ENCODE results near the gene IGFBP5.

IGFBP5 gene

DNA sequence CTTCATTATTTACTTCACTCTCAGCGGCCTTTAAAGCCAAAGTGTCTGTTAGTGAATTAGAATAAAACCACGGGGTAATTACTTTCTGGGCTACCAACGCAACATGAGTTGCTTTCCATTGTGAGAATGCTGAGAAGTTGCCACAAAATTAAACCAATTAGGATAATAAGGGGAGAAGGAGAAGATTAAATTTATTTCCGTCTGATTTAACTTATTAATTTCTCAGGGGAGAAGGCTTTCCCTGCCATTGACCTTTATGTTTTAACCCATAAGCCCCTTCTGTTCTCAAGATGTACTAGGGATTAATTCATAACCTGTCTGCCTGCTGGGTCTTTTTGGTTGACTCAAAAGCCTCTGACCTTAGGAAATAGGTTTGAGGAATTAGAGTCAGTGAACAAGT, 42.3 kb upstream of the IGFBP5 start:
- DNase-seq (ENCODE audit: extremely low spot score): no peak
- CTCF ChIA-PET: no interaction called here
- TF ChIP-seq, protein P1, sequence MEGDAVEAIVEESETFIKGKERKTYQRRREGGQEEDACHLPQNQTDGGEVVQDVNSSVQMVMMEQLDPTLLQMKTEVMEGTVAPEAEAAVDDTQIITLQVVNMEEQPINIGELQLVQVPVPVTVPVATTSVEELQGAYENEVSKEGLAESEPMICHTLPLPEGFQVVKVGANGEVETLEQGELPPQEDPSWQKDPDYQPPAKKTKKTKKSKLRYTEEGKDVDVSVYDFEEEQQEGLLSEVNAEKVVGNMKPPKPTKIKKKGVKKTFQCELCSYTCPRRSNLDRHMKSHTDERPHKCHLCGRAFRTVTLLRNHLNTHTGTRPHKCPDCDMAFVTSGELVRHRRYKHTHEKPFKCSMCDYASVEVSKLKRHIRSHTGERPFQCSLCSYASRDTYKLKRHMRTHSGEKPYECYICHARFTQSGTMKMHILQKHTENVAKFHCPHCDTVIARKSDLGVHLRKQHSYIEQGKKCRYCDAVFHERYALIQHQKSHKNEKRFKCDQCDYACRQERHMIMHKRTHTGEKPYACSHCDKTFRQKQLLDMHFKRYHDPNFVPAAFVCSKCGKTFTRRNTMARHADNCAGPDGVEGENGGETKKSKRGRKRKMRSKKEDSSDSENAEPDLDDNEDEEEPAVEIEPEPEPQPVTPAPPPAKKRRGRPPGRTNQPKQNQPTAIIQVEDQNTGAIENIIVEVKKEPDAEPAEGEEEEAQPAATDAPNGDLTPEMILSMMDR (IDR thresholded peaks at IDR 0.05; ENCODE audit: control extremely low read depth, extremely low read depth, low read depth, missing control alignments): no peak
- POLR2A ChIA-PET: no interaction called here

DNA sequence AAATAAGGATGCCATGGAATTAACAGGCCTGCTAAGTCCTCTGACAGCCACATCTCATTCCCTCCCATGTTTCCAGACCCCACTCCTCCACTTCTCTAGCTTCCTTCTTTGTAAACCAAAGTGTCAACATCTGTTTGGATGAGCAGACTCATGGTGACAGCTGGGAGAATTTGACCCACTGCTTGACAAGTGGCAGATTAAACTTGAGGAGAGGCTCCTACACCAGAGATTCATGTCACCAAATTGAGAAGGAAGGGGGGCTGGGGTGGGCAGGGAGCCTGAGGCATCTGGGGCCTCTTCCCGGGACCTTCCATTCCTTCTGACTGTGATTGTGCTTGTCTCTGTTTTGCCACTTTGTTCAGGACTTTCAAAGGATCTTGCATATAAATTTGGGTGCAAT, 41.0 kb upstream of the IGFBP5 start:
- TF ChIP-seq, protein P1 (IDR thresholded peaks at IDR 0.05; ENCODE audit: control extremely low read depth, extremely low read depth, low read depth, missing control alignments): no peak
- ChIA-PET POLR2A (no interaction called here), CTCF (no interaction called here)
- no peak for DNase-seq (ENCODE audit: extremely low spot score)

DNA sequence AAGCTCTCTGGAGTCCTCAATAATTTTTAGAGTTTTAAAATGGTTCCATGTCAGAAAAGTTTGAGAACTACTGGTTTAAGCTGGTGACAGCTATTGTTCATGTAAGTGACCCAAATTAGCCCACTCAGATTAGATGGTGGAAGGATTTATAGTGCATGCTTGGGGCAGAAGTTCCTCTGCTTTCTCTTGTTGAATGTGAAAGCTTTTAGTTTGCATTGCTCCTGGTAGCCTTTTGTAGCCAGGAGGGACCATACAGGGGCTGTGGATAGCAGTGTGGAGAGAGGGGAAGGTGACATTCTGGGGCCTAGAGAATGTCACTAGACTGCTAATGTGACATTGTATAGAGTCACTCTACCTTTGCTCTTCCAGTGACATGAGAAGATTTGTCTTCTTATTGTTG, 40.3 kb upstream of the IGFBP5 start:
- no peak for DNase-seq (ENCODE audit: extremely low spot score)
- TF ChIP-seq, protein P1 (IDR thresholded peaks at IDR 0.05; ENCODE audit: control extremely low read depth, extremely low read depth, low read depth, missing control alignments): no peak
- ChIA-PET POLR2A (no interaction called here), CTCF (no interaction called here)

DNA sequence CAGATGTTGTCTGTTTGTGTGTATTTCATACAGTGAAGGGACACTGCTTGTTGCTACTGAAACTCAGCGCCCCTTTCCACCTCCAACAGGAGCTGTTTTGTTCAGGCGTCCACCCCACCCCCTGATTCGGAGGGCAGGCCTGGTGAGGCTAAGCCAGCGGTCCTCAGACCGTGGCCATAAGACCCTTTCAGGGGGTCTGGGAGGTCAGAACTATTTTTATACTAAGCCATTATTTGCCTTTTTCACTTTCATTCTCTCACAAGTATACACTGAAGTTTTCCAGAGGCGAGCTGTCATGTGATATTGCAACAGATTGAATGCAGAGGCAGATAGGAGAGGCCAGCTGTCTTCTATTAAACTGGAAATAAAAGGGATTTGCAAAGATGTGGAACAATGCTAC, 39.7 kb upstream of the IGFBP5 start:
- TF ChIP-seq, protein P1 (IDR thresholded peaks at IDR 0.05; ENCODE audit: control extremely low read depth, extremely low read depth, low read depth, missing control alignments): no peak
- CTCF ChIA-PET: no interaction called here
- POLR2A ChIA-PET: no interaction called here
- no peak for DNase-seq (ENCODE audit: extremely low spot score)

DNA sequence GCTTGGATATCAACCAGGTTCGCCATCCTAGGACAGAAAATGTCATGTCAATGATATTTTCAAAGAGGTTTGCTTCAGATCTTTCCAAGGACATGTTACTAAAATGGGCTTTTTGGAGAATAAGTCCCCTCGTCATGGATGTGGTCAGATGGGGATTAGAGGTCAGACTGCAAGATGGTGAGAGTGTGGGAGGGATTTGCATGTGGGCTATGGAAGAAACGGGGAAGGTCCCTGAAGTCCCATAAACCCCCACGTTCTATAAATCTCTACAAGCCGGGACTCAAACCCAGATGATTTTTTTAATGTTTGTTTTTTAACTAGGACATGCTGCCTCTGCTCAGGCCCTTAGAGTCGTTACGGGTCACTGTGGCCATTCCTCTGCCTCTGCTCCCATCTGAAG, 37.7 kb upstream of the IGFBP5 start:
- TF ChIP-seq, protein P1 (IDR thresholded peaks at IDR 0.05; ENCODE audit: control extremely low read depth, extremely low read depth, low read depth, missing control alignments): no peak
- no peak for DNase-seq (ENCODE audit: extremely low spot score)
- POLR2A ChIA-PET: no interaction called here
- CTCF ChIA-PET: no interaction called here

DNA sequence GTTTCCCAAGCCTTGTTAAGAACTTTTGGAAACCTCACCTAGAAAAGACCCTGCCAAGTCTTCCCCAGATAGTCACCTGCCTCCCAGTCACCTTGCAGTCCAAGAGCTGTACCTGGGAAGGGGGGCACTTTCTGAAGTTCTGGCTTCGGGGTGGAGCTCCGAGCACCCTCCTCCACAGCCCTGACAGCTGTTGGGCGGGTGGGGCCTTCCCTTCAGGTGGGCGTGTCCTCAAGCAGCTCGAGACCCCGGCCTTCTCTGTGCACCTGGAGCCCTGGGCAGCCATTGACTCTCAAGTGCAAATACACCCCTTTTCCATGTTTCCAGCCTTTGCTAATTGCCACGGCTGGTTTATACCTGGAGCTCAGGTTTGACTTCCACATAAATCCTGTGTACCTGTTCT, 37.0 kb upstream of the IGFBP5 start:
- CTCF ChIA-PET: no interaction called here
- no peak for DNase-seq (ENCODE audit: extremely low spot score)
- TF ChIP-seq, protein P1 (IDR thresholded peaks at IDR 0.05; ENCODE audit: control extremely low read depth, extremely low read depth, low read depth, missing control alignments): no peak
- POLR2A ChIA-PET: no interaction called here

DNA sequence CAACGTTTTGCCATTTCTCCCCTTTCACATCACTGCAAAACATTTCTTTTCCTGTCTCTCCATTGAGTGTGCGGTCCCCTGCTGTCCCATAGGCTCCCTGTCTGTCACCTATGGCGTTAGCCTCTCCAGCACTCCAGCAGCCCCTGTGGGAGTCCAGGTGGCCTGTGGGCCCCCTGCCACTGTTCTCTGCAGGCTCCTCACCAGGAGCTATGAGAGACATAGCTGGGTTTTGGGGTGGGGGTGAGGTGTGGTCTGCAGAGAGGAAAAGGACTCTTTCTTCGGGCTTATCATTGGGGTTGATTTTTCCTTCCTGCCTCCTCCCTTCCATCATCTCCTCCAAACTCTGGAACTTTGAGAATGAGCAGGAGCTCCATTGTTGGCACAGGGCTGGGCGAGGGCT, 36.1 kb upstream of the IGFBP5 start:
- DNase-seq (ENCODE audit: extremely low spot score): no peak
- POLR2A ChIA-PET: no interaction called here
- CTCF ChIA-PET: no interaction called here
- TF ChIP-seq, protein P1 (IDR thresholded peaks at IDR 0.05; ENCODE audit: control extremely low read depth, extremely low read depth, low read depth, missing control alignments): no peak
